Sigmoid colon (tissue), 7 donors: ENCODE data around the gene MET. TPM values are rescaled to one million over a fixed set of nuclear protein-coding genes. Genes with fewer than 3 reads are reported as not detected.
"Not testable (repeated sequence)": the region's sequence is repeated elsewhere in the genome, so short reads cannot be mapped to it uniquely, and the experiment has no call there.

Source experiments
- DNase-seq: peaks from one replicate; pipeline ENCODE4 v3.0.0-alpha.2; 2019
- H3K27ac ChIP-seq, 4 donors: fragments of 200-600 bp; sonication (generic); one replicate each; pipeline ENCODE4 v1.5.1; 2016 to 2019; ENCODE audit warnings: mild to moderate bottlenecking in 1 of 4
- H3K27me3 ChIP-seq, 3 donors: fragments of 200-600 bp; sonication (generic); one replicate each; pipeline ENCODE4 v1.5.1; 2019; ENCODE audit warnings: mild to moderate bottlenecking in 1 of 3
- H3K36me3 ChIP-seq, 4 donors: fragments of 200-600 bp; sonication (generic); one replicate each; pipeline ENCODE4 v1.5.1; 2016 to 2019
- H3K4me1 ChIP-seq, 4 donors: fragments of 200-600 bp; sonication (generic); one replicate each; pipeline ENCODE4 v1.5.1; 2017 to 2019
- H3K4me3 ChIP-seq, 4 donors: fragments of 200-600 bp; sonication (generic); one replicate each; pipeline ENCODE4 v1.5.1; 2017 to 2019; ENCODE audit warnings: mild to moderate bottlenecking in 2 of 4, moderate library complexity in 1 of 4
- H3K9me3 ChIP-seq, 4 donors: fragments of 200-600 bp in 3 of 4; sonication (generic) in 3 of 4; one replicate each; pipeline versions ENCODE4 v1.5.1 to v1.6.1; 2013 to 2019
- CTCF ChIP-seq, 4 experiments: fragments of 450-650 bp in 3 of 4; fragments of 200-600 bp in 1 of 4; IDR thresholded peaks; one replicate each; pipeline ENCODE4 v1.5.1; 2016 to 2019; ENCODE audit warnings: antibody characterized with exemption in 4 of 4, mild to moderate bottlenecking in 3 of 4, moderate library complexity in 2 of 4
- EP300 ChIP-seq, 4 donors: sonication (generic); formaldehyde crosslinking; IDR thresholded peaks; one replicate each; pipeline ENCODE4 v1.6.1; 2017; ENCODE audit warnings: antibody characterized with exemption in 4 of 4
- POLR2A ChIP-seq, 2 donors: fragments of 450-650 bp; IDR thresholded peaks; one replicate each; pipeline ENCODE4 v1.6.1; 2016; ENCODE audit warnings: antibody characterized with exemption in 2 of 2, mild to moderate bottlenecking in 2 of 2, moderate library complexity in 2 of 2
- POLR2AphosphoS5 ChIP-seq, 4 donors: sonication (generic); formaldehyde crosslinking; IDR thresholded peaks; one replicate each; pipeline ENCODE4 v1.6.1; 2017; ENCODE audit warnings: antibody characterized with exemption in 4 of 4
- WGBS, 2 donors: extraction: QIAGEN DNeasy Blood & Tissue Kit; methylation state at CpG; one replicate each; pipeline ENCODE4 v1.1.7; 2013; 5-methylcytosine and 5-hydroxymethylcytosine counted together
- intact Hi-C: fragments of 100-400 bp; cut with DNase I; formaldehyde crosslinking; loops from one replicate; pipeline ENCODE4 v1.15.1; 2023
- polyA plus RNA-seq, 3 donors: library from polyadenylated mRNA; stranded (reverse); fragments of 200-250 nt; gene quantifications; one replicate each; pipeline ENCODE4 v1.2.3, GENCODE V29; 2013
- total RNA-seq, 4 donors: library from RNA; depleted of rRNA; stranded (reverse); fragments of >200 nt; gene quantifications; one replicate each; pipeline ENCODE4 v1.1.0, GENCODE V29; 2016
- donor health status: healthy with polysubstance abuse.
- donor health status: Bipolar disorder and iron deficiency.
- donor health status: healthy.

The MET gene
- total and polyA plus RNA-seq, 7 donors = 1.2 to 21.6 (median 15.9) TPM

- Histone ChIP-seq H3K27ac (no peak overlapping the region), H3K4me3 (no peak overlapping the region), H3K36me3 (no peaks in the 10 kb centered on the region), H3K4me1 (peaks cover 0 to 10% (median 9%) of the 10 kb centered on the region in 4 donors), H3K9me3 (no peaks in the 10 kb centered on the region), H3K27me3 (no peaks in the 10 kb centered on the region)
- no peak for DNase-seq
- 86 to 92% methylated on average over 1 of the region's 1 CpG for WGBS, 2 donors
- no peak for TF ChIP-seq POLR2AphosphoS5 (IDR thresholded peaks at IDR 0.05)
- no peak for TF ChIP-seq EP300 (IDR thresholded peaks at IDR 0.05)
- no peak for TF ChIP-seq CTCF (IDR thresholded peaks at IDR 0.05)
- no peak for TF ChIP-seq POLR2A (IDR thresholded peaks at IDR 0.05)
- intact Hi-C loops = no loop called here
These were observed 21.6 kb upstream of the MET start for GRCh38 chr7:116650436-116650835.

- Histone ChIP-seq H3K9me3 (no peaks in the 10 kb centered on the region), H3K4me3 (no peak overlapping the region), H3K27ac (peak overlapping the region in 3 of 4 donors; percentile 19 to 49 (median 42)), H3K36me3 (no peaks in the 10 kb centered on the region), H3K4me1 (peaks cover 0 to 10% (median 9%) of the 10 kb centered on the region in 4 donors), H3K27me3 (no peaks in the 10 kb centered on the region)
- DNase-seq = no peak
- intact Hi-C loops = no loop called here
- TF ChIP-seq POLR2AphosphoS5 (IDR thresholded peaks at IDR 0.05) (no peak), POLR2A (IDR thresholded peaks at IDR 0.05) (no peak), CTCF (IDR thresholded peaks at IDR 0.05) (no peak), EP300 (IDR thresholded peaks at IDR 0.05) (no peak)
- WGBS, 2 donors = 92 to 94% methylated on average over 3 of the region's 3 CpGs
These were observed 19.2 kb upstream of the MET start for GRCh38 chr7:116652793-116653192.

- DNase-seq = no peak
- H3K36me3 ChIP-seq = no peaks in the 10 kb centered on the region
- WGBS, 2 donors = 61 to 70% methylated on average over 3 of the region's 3 CpGs
- intact Hi-C loops = no loop called here
- no peak for TF ChIP-seq CTCF (IDR thresholded peaks at IDR 0.05)
- peak in 1 of 4 donors; percentile 8 for TF ChIP-seq POLR2AphosphoS5 (IDR thresholded peaks at IDR 0.05)
- no peak for TF ChIP-seq POLR2A (IDR thresholded peaks at IDR 0.05)
- peaks cover 0 to 10% (median 9%) of the 10 kb centered on the region in 4 donors for H3K4me1 ChIP-seq
- H3K4me3 ChIP-seq = no peak overlapping the region
- no peaks in the 10 kb centered on the region for H3K27me3 ChIP-seq
- no peaks in the 10 kb centered on the region for H3K9me3 ChIP-seq
- peak overlapping the region in 3 of 4 donors; percentile 19 to 49 (median 42) for H3K27ac ChIP-seq
These were observed 18.8 kb upstream of the MET start for GRCh38 chr7:116653204-116653603.

- no peak overlapping the region for H3K4me3 ChIP-seq
- intact Hi-C loops = no loop called here
These were observed 18.4 kb upstream of the MET start for GRCh38 chr7:116653646-116654045.

GRCh38 chr7:116659248-116659647 is 12.7 kb upstream of the MET start:
- DNase-seq, H3K27ac ChIP-seq, H3K27me3 ChIP-seq, H3K9me3 ChIP-seq, H3K36me3 ChIP-seq, intact Hi-C loops, H3K4me3 ChIP-seq, H3K4me1 ChIP-seq: not testable (repeated sequence)

More at GRCh38 chr7:116653646-116654045, 18.4 kb upstream of the MET start:
- WGBS, 2 donors = 74 to 82% methylated on average over 2 of the region's 2 CpGs
- Histone ChIP-seq H3K4me1 (peaks cover 0 to 10% (median 9%) of the 10 kb centered on the region in 4 donors), H3K27ac (peak overlapping the region in 3 of 4 donors; percentile 19 to 49 (median 42)), H3K9me3 (no peaks in the 10 kb centered on the region), H3K27me3 (no peaks in the 10 kb centered on the region), H3K36me3 (no peaks in the 10 kb centered on the region)
- no peak for DNase-seq
- TF ChIP-seq POLR2AphosphoS5 (IDR thresholded peaks at IDR 0.05) = no peak
- no peak for TF ChIP-seq POLR2A (IDR thresholded peaks at IDR 0.05)
- TF ChIP-seq EP300 (IDR thresholded peaks at IDR 0.05) = no peak
- no peak for TF ChIP-seq CTCF (IDR thresholded peaks at IDR 0.05)
